ENCODE results near the gene CALD1.

Gene CALD1

DNA sequence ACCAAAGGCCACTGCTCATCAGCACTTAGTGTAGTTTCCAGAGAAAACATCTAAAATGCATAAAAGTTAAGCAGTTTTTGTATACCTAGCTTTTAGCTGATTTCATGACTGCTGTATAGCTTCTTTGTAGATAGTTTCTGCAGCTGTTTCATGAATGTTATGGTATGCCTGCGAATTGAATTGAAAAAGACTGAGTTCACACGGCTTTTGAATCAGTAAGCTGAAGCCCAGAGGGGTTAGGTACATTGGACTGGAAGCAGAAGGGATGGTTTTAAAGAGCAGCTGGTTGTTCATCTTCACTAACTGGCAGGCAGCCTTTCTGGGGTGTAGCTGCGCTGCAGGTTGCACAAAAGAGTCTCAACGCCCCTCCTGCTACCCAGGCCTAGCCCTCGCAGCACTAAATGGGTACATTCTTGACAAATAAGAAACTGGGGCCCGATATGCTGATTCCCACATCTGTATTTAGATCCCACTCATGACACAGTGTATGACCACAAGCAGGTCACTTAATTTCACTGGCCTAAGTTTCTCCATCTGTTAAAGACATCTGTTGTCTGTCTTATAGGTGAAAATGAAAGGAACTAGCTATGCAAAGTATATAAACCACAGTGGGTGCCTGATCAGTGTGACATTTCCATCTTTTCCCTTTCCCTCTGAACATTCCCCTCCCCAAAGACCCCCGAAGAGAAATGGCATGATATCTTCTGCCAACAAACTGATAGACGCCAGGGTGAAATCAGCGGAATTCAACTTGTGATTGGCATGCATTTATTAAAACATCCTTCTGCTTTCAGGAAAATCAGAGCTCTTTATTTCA is 120.9 kb downstream of the CALD1 start:
- no peak for DNase-seq

DNA sequence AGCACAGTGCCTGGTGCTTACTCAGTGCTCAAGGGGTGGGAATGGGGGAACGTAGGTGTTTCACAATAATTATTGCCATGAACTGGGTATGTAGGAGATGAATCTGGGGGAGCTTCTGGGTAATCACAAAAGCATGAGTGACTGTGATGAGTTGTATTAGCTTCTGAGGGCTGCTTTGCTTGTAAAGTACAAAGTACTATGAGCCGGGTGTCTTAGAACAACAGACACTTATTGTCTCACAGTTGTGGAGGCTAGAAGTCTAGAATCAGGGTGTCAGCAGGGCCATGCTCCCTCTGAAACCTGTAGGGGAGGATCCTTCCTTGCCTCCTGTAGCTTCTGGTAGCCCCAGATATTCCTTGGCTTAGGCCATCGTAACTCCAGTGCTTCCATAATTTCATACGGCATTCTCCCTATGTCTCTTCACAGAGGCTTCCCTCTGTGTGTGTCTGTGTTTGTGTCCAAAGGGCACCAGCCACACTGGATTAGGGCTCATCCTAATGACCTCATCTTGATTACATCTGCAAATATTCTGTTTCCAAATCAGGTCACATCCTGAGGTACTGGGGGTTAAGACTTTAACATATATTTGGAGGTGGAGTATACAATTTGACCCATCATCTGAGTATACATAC is 122.1 kb downstream of the CALD1 start:
- no peak for DNase-seq

DNA sequence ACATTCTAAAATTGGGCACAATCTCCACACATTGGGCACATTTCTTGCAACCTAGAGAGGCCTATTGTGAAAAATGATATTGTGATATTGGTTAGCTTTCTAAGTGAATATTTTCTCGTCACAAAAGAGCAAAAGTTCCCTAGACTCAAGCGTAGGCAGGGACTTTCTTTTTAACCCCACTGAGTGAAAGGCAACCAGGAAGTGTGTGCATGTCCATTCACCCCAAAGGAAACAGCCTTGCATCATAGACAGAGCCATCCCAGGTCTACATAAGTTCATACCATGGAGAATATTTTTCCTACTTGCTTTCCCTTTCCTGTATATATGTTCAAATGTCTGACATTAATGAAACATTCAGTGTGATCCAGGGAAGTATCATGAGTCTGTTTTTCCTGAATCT is 122.6 kb downstream of the CALD1 start:
- DNase-seq: no peak

DNA sequence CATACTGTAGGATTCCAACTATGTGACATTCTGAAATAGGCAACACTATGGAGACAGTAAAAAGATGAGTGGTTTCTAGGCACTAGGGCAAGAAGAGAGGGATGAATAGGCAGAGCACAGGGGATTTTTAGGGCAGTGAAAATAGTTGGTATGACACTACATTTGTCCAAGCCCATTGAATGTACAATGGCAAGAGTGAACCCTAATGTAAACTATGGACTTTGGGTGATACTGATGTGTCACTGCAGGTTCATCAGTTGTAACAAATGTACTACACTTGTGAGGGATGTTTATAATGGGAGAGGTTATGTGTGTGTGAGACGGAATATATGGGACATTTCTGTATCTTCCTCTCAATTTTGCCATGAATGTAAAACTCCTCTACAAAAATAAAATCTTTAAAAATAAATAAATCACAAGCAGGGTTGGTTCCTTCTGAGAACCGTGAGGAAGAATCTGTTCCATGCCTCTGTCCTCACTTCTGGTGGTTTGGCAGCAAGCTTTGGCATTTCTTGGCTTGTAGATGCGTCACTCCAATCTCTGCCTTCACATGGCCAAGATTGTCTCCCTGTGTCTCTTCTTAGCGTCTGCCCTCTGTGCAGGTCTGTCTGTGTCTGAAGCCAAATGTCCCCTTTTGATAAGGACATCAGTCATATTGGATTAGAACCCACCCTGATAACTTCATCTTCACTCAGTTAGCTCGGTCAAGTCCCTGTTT is 123.8 kb downstream of the CALD1 start:
- no peak for DNase-seq

DNA sequence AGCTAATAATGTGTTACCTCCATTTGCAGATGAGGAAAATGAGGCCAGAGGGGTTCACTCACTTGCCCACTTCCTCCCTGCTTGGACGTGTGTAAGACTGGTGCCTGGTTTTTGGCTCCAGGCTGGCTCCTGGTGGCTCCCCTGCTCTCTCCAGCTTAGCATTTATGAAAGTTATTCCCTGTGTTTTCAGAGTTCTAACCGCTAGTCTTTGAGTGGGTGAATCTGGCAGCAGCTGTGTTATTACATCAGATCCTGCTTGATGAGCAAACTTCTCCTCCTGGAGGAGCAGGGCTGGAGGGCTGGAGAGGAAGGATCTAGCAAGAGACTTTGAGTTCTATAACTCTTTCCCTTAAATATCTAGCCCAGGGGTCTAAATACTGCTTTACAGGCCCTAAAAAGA is 125.9 kb downstream of the CALD1 start:
- no peak for DNase-seq

DNA sequence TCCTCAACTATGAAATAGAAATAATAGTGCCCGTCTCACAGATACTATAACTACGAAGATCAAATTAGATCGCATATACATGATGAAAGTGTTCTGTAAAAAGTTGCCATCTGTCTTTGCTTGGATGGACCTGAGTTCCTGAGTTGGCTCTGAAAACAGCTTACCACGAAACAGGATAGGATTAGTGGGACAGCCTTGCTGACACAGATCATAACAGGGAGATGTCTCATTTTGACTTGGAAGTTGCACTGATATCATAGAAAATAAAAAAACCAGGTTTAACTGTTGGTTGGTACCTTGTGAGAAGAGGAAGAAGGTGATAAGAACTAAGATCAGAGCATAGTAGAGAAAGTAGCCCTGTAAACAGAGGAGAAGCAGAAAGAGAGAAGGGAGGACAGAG is 127.6 kb downstream of the CALD1 start:
- DNase-seq: no peak

DNA sequence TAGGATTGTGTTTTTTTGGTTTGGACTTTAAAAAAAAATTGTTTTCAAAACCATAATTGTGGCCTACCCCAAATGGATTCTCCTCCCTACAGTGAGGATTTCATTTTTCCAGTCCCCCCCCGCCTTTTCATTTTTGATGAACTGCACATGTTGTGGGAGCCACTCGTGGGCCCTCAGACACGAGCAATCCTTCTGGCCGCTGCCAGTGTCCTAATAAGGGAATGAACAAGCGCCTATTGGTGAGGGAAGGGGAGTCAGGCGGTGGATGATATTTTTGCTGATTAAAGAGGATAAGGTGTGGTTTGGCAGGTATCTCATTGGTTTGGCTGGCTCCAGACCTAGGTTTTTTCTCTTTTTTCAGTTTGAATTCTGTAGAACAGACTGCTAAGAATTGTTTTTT is 128.2 kb downstream of the CALD1 start:
- DNase-seq: no peak

DNA sequence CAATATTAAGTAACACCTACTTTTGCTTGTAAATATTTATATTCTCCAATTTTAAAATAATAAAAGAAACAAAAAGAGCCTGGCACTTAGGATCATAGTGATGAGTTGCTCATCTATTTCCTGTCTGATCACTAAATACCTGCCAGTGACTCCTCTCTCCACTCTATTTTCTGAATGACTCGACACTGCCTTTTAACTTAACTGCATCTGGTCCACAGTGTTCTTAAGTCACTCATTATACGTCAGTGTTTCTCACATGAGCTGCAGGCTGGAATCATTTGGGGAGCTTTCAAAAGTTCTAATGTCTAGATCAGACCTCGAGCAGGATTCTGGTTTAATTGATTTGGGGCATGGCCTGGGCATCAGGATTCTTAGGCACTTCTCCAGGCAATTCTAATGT is 128.9 kb downstream of the CALD1 start:
- no peak for DNase-seq

DNA sequence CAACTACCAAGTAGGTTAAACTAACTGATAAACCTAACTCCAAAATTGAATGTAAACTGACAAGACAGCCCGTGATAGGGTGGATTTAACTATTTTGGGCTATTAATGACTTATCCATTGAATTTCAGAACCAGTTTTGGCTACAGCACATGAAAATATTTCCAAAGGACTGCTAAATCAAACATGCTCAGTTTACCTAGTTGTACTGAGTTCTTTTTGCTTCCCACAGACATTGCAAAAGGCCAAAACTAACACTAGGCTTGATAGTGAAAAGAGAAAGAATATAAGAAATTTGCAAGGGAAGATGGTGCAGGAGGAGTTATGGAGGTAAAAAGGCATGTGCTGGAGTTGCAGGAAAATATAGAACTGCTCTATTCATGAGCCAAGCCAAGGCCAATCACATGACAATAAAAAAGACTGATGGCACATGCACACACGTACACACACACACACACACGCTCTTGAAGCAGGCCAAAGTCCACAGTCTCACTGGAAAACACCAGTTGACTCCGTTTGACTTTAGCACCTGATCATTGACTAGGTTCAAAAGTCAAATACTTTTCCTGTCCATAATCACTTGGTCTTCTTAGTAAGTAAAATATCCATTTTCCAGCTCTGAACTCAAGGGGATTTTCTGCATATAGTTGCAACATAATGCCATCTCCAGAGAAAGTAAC is 130.9 kb downstream of the CALD1 start:
- DNase-seq: no peak

DNA sequence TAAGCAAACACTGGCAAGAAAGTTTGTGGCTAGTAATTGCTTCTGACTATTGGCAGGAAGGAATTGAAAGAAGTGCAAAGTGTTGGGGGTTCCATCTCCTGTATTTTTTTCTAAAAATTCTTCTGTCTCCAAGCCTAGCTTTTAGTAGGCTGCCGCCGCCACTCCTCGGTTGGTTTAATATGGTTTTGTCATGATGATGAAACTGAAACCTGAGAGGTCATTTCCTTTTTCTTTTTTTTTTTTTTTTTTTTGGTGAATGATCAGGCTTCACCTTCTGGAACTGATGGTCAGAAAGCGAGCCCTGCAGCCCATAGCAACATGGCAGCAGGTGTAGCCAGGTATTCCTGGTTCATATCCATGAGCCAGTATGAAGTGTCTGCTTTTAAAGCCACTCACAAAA is 131.5 kb downstream of the CALD1 start:
- no peak for DNase-seq

DNA sequence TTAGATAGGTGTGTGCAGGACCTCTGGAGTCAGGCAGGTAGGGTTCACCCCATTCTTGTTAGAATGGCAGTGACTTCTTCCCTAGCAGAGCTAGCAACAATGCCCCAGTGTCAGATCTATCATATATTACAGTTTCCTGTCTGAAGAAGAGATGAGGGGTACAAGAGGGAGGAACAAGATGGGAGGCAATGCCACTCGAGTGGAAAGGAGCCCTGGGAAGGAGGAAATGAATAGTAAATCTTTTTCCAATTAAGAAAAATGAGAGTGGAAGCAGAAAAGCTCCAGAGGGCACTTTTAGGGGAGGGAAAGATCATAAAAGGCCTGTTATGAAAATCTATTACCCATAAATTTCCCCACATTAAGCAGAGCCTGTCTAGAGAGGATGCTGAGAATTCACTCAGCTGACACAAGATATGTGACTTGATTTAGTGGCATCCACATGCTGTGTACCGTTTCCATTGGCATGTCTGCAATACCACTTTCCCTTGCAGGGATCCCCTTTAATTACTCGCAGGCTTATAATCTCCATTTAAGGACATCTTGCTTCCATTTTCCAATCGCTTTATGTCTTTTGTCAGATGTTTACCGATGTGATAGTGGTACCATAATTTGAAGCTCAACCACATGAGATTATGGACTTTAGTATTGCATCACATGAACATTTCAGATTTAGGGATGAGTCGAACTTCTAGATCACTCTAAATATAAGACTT is 136.9 kb downstream of the CALD1 start:
- DNase-seq: no peak

DNA sequence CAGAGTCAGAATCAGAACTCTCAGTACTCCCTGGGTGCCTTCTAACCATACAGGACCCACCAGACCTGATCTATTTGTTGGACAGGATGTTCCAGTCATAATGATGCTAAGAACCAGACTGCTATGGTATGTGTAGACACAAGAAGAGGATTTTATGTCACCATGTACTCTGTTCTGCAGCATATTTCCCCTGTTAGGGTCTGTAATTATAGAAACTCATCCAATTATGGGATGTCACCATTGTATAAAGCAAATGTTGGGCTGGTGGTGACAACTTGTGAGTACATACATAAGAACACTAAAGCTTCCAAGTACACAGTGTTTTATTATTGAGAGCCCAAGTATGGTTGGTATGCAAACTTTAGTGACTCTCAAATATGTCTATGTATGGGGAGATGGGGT is 139.8 kb downstream of the CALD1 start:
- DNase-seq: no peak

DNA sequence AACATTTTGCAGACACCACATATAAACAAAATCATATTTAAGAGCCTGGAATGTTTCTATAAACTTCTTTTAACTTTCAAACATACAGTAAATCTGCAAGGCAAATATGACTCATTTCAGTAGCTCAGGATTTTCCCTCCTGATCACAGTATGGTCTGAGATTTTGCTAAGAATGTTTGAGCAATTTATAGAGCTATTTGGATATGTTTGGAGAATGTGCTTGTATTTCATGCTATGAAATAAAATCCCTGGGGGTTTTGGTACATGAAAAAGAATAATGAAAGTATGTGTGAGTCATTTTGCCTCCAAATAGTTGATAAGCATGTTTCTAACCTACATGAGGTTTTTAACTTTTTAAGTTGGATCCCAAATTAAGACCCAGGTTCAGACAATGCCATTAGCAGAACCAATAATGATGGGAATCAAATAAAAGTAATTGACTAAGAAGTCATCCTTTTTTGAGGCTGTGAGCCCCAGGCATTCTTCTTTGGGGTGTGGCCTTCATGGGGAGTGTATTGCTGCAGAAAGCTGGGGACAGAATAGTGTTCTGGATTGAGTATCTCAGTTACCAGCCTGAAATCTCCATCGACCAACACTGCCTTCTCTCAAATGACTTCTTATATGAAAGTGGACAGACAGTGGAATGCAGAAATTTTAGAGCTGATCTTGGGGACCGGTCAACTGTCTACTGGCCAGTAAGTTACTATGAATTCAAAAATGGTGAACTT is 140.8 kb downstream of the CALD1 start:
- no peak for DNase-seq

DNA sequence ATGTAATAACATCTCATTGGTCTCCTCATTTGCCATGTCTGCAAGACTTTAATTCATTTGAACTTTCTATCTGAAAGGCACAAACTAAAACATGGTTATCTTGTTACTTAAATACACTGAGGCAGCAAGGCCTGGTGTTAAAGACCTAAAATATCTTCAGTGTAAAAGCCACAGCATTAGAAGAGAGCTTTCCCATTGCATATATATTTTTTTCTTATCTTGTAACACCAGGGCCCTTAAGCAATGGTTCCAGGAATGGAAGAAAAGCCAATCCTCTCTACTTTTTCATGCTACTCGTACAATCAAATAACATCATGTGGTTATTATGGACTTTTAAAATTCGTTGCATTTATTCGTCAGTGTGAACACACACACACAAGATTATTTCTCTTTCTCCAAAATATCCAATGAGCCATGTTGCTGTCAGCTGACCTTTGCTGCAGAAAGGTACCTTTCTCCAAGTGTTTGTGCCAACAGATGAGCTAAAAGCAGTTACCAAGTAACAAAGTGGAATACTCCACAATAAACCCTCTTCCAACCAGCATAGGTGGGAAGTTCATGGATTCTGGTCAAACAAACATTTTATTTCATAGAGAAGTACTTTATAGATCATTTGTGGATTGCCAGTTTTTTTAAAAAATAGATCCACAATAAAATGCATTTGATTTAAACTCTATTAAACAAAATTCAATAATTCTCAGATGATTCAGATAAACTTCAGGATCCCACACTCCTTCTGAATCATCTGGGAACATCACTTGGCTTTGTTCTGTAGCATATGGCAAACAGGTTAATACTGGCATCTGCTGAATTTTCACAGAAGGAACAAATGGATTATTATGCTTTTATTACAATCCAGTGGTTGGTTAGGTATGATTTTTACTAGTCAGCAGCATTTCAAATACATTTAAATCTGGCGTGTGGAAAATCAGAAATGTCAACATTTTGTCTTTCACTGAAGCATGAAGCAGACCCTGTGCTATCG is 143.6 kb downstream of the CALD1 start:
- no peak for DNase-seq

DNA sequence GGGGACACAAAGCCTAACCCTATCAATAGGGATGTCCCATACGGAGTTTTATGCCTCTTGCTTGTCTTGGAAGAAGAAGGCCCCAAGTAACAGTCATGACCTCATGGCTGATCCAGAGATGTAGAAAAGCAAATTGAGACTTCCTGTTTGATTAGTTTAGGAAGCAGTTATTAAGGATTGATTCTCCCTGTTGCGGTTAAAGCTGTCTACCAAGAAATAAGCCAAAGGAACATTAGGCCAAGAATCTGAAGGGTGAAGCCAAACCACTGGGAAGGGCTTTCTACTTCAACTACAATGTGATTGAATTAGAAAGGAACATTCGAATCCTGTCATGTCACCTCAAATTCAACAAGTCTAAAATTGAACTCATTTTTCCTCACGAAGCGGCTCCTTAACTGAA is 146.3 kb downstream of the CALD1 start:
- DNase-seq: no peak

DNA sequence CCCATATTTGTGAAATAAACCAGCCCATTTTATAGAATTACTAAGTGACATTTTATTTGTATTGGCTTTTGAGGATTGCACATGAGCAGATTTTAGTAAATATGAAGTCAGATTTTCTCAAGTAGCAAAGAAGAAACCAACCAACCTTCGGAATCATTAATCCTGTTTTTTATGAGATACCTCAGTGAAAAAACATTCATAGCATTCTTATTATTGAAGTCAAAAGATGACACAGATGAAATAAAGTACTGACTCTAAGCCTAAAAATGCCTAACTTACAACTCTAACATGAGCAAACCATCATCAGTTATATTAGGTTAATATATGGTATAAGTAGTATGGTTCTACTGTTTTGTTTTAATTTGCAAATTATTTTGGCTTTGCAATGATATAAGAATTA is 147.0 kb downstream of the CALD1 start:
- no peak for DNase-seq

DNA sequence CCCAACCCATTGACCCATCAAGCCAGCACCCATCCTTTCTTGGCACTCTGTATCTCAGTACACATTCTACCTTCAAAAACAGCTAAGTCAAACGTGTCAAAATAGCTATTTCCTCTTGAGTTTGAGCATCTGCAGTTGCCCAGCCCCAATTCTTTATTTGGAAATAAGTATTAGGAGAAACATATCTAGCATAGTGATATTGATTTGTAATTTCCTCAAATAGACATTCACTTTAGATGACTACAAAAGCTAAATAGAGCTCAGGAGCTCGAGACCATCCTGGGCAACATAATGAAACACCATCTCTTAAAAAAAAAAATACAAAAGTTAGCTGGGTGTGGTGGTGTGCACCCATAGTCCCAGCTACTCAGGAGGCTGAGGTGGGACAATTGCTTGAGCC is 147.6 kb downstream of the CALD1 start:
- DNase-seq: no peak

DNA sequence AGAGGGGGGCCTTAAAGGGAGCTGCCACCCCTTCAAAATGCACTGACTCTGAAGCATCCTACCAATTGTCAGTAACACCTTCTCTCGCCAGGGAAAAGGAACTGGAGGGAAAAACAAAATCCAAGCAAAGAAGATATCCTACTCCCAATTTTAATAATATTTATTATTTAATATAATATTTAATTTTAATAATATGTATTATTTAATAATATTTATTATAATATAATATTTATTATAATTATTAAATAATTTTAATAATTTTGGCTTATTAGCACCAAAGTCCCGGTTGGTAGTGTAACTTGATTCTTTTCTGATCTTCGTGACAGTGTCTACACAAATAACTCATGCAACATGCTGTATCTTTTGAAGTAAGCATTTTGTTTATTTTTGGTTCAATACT is 148.3 kb downstream of the CALD1 start:
- DNase-seq: no peak

DNA sequence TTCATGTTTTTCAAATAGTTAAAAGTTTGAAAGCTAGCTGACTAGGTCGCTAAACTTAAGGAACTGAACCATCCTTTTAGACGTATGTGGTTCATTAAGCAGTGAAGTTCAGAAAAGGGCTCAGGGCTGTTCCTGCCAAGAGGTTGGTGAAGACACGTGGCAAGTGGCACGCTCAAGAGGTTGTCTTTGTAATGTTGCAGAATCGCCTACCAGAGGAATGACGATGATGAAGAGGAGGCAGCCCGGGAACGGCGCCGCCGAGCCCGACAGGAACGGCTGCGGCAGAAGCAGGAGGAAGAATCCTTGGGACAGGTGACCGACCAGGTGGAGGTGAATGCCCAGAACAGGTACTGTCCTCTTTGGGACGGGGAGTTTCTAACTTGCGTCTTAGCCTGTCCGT is 149.1 kb downstream of the CALD1 start:
- DNase-seq: no peak

DNA sequence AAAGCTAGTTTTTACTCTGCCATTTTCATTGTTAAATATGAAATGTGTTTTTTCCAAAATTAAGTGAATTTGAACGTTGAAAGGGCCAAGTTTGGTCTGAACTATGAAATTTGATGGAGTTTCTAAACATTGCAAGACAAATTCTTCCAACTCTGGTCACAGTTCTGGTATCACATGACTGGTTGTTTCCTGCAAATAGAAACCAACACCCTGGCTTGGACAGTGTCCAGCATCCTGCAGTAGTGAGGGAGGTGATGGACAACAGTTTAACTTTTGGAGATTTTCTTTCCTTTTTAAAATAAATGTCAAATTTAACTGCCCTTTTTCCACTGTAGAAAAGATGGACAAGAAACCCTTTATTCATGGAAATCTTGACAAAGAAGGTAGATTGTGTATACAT is 152.1 kb downstream of the CALD1 start:
- DNase-seq: no peak
